Stimulated activated CD4-positive, alpha-beta T cell treated with anti-CD3 and anti-CD28 coated beads, Interleukin-1b, Interleukin-23, amount 100 ng/mL, for 24 hours (primary cell): Measurements from ENCODE around the gene TRIM24.
"Not testable (repeated sequence)": the region's sequence is repeated elsewhere in the genome, so short reads cannot be mapped to it uniquely, and the experiment has no call there.

Experiments used
- DNase-seq, 4 experiments: peaks; one replicate each; pipeline ENCODE4 v3.0.0-alpha.2; 2020; ENCODE audit warnings: low read depth in 4 of 4, low spot score in 1 of 4

Gene TRIM24

GRCh38 chr7:138459413-138460175 lies 465 bp upstream of the TRIM24 start:
- peak; percentile 88 to 95 (median 94) for DNase-seq

GRCh38 chr7:138460649-138461607 lies 869 bp downstream of the TRIM24 start:
- DNase-seq, result peak; percentile 12 to 60 (median 42)

DNA sequence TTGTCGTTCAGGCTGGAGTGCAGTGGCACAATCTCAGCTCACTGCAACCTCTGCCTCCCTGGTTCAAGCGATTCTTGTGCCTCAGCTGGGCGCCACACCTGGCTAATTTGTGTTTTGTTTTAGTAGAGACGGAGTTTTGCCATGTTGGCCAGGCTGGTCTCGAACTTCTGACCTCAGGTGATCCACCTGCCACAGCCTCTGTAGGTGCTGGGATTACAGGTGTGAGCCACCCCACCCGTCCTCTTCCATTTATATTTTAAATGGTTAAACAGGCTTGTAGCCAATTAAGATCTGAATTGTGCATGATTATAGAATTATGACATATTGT lies 3.2 kb downstream of the TRIM24 start:
- DNase-seq, result not testable (repeated sequence)

- DNase-seq, result no peak
Measured at GRCh38 chr7:138465046-138465445, 5.0 kb downstream of the TRIM24 start.

DNA sequence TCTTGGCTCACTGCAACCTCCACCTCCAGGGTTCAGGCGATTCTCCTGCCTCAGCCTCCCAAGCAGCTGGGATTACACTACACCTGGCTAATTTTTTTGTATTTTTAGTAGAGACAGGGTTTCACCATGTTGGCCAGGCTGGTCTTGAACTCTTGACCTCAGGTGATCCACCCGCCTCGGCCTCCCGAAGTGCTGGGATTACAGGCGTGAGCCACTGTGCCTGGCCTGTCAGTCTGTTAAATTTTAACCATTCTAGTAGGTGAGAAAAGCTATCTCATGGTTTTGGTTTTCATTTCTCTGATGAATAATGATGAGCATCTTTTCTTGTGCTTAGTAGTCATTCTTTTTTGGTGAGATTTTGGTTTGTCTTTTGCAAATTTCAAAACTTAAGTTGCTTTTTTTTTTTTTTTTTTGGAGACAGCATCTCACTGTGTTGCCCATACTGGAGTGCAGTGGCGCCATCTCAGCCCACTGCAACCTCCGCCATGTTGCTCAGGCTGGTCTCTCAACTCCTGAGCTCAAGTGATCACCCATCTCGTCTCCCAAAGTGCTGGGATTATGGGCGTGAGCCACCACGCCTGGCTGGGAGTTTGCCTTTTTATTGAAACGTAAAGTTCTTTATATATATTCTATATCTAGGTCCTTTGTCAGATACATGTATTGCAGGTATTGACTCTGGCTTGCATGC lies 6.2 kb downstream of the TRIM24 start:
- DNase-seq, result not testable (repeated sequence)

GRCh38 chr7:138468244-138469123 lies 8.4 kb downstream of the TRIM24 start:
- no peak for DNase-seq

- DNase-seq, result no peak
Measured at GRCh38 chr7:138470391-138471157, 10.5 kb downstream of the TRIM24 start.

- no peak for DNase-seq
Measured at GRCh38 chr7:138472292-138473079, 12.4 kb downstream of the TRIM24 start.

GRCh38 chr7:138475377-138475776 lies 15.3 kb downstream of the TRIM24 start:
- no peak for DNase-seq

DNA sequence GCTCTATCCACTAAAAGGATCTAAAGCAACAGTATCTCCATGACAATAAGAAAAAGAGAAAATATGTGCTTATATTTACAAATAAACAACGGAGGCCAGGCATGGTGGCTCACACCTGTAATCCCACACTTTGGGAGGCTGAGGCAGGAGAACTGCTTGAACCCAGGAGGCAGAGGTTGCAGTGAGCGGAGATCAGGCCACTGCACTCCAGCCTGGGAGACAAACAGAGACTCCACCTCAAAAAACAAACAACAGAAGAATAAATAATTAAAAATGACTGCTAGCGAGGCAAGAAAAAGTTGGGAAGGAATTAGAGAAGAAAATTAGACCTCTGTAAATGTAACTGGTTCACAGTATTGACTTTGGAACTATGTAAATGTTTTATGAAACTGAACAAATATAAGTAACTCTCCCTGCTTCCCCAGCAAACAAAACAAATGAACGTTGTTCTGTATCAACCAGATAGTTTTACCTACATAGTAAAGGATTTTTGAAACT lies 17.1 kb downstream of the TRIM24 start:
- DNase-seq, result no peak

- no peak for DNase-seq
Measured at GRCh38 chr7:138477581-138477980, 17.5 kb downstream of the TRIM24 start.

GRCh38 chr7:138478499-138478908 lies 18.4 kb downstream of the TRIM24 start:
- no peak for DNase-seq

- no peak for DNase-seq
Measured at GRCh38 chr7:138480527-138480926, 20.5 kb downstream of the TRIM24 start.

GRCh38 chr7:138481447-138482380 lies 21.7 kb downstream of the TRIM24 start:
- DNase-seq, result no peak

GRCh38 chr7:138483531-138483930 lies 23.5 kb downstream of the TRIM24 start:
- DNase-seq, result no peak

DNA sequence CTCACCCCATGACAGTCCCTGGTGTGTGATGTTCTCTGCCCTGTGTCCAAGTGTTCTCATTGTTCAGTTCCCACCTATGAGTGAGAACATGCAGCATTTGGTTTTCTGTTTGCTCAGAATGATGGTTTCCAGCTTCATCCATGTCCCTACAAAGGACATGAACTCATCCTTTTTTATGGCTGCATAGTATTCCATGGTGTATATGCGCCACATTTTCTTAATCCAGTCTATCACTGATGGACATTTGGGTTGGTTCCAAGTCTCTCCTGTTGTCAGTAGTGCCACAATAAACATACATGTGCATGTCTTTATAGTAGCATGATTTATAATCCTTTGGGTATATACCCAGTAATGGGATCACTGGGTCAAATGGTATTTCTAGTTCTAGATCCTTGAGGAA lies 25.4 kb downstream of the TRIM24 start:
- not testable (repeated sequence) for DNase-seq

- DNase-seq, result not testable (repeated sequence)
Measured at GRCh38 chr7:138489139-138489538, 29.1 kb downstream of the TRIM24 start.
